SK-N-MC (cell line): ENCODE data around the gene TMEM121B.

Source experiments
- EZH2 ChIP-seq: fragments of 200-600 bp; sonication (generic); IDR thresholded peaks from one replicate; pipeline ENCODE4 v1.6.1; 2017; ENCODE audit warnings: antibody characterized with exemption
- FOXP2 ChIP-seq: optimal IDR thresholded peaks from 2 replicates; pipeline ENCODE3; 2011; ENCODE audit warnings: mild to moderate bottlenecking, moderate library complexity; ENCODE audit not compliant: insufficient read depth; ENCODE audit errors: extremely low read length, control extremely low read depth
- POLR2AphosphoS5 ChIP-seq: IDR thresholded peaks from 2 replicates; pipeline ENCODE4 v1.6.1; 2012; ENCODE audit warnings: mild to moderate bottlenecking, low read depth, low read length, borderline replicate concordance

- no peak for TF ChIP-seq POLR2AphosphoS5
- no peak for TF ChIP-seq FOXP2
- no peak for TF ChIP-seq EZH2
Measured at GRCh38 chr22:17072877-17073276, 48.3 kb downstream of the TMEM121B start.
